Neutrophil (primary cell): ENCODE measurements around the gene GPR42.

Experiments
- H3K27ac ChIP-seq: fragments of 200-600 bp; sonication (generic); 2 replicates; pipeline ENCODE4 v1.5.1; 2016; ENCODE audit warnings: mild to moderate bottlenecking, moderate library complexity
- H3K27me3 ChIP-seq: fragments of 200-600 bp; sonication (generic); 2 replicates; pipeline ENCODE4 v1.6.0; 2016; ENCODE audit warnings: mild to moderate bottlenecking
- H3K36me3 ChIP-seq: fragments of 200-600 bp; sonication (generic); 2 replicates; pipeline ENCODE4 v1.5.1; 2017
- H3K4me1 ChIP-seq, 2 experiments: fragments of 200-600 bp in 1 of 2; sonication (generic) in 1 of 2; 1 replicate in 1 of 2; 2 replicates in 1 of 2; pipeline versions ENCODE4 v1.5.1 to v1.6.1; 2013 to 2016; ENCODE audit warnings: low read depth in 1 of 2, low read length in 1 of 2, mild to moderate bottlenecking in 1 of 2, moderate library complexity in 1 of 2; ENCODE audit not compliant: control insufficient read depth in 1 of 2, insufficient read depth in 1 of 2
- H3K4me3 ChIP-seq, 2 experiments: fragments of 200-600 bp in 1 of 2; sonication (generic) in 1 of 2; 1 replicate in 1 of 2; 2 replicates in 1 of 2; pipeline ENCODE4 v1.5.1; 2013 to 2016; ENCODE audit warnings: low read depth in 1 of 2, low read length in 1 of 2, mild to moderate bottlenecking in 1 of 2, moderate library complexity in 1 of 2
- H3K9me3 ChIP-seq: fragments of 200-600 bp; sonication (generic); 2 replicates; pipeline ENCODE4 v1.5.1; 2016
- TF ChIP-seq, protein P1 (sequence below): fragments of 200-600 bp; sonication (generic); IDR thresholded peaks from 2 replicates; pipeline ENCODE4 v1.5.1; 2016; ENCODE audit warnings: antibody characterized with exemption

The GPR42 gene

DNA sequence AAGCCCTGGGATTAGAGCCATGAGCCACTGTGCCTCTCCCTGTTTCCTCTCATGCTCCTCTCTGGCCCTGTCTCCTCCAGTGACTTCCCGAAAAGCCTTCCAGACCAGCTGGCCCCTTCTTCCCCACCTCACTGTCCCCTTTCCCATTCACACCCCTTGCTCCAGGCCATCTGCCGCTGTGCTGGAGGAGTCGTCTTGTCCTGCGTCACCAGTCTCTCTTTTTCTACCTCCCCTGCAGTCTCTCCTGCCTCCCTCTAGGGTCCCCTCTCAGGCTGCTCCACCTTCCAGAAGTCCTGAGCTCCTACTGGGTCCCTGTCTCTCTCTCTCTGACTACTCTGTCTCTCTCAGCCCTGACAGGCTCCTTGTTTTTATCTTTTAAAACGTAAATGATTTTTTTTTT is 28.4 kb upstream of the GPR42 start:
- Histone ChIP-seq H3K9me3 (no peaks in the 10 kb centered on the region), H3K4me1 (peaks cover 16 to 21% of the 10 kb centered on the region in 2 experiments), H3K4me3 (no peak overlapping the region), H3K27ac (no peak overlapping the region), H3K27me3 (peaks cover 24% of the 10 kb centered on the region), H3K36me3 (no peaks in the 10 kb centered on the region)
- TF ChIP-seq, protein P1, sequence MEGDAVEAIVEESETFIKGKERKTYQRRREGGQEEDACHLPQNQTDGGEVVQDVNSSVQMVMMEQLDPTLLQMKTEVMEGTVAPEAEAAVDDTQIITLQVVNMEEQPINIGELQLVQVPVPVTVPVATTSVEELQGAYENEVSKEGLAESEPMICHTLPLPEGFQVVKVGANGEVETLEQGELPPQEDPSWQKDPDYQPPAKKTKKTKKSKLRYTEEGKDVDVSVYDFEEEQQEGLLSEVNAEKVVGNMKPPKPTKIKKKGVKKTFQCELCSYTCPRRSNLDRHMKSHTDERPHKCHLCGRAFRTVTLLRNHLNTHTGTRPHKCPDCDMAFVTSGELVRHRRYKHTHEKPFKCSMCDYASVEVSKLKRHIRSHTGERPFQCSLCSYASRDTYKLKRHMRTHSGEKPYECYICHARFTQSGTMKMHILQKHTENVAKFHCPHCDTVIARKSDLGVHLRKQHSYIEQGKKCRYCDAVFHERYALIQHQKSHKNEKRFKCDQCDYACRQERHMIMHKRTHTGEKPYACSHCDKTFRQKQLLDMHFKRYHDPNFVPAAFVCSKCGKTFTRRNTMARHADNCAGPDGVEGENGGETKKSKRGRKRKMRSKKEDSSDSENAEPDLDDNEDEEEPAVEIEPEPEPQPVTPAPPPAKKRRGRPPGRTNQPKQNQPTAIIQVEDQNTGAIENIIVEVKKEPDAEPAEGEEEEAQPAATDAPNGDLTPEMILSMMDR, result no peak

DNA sequence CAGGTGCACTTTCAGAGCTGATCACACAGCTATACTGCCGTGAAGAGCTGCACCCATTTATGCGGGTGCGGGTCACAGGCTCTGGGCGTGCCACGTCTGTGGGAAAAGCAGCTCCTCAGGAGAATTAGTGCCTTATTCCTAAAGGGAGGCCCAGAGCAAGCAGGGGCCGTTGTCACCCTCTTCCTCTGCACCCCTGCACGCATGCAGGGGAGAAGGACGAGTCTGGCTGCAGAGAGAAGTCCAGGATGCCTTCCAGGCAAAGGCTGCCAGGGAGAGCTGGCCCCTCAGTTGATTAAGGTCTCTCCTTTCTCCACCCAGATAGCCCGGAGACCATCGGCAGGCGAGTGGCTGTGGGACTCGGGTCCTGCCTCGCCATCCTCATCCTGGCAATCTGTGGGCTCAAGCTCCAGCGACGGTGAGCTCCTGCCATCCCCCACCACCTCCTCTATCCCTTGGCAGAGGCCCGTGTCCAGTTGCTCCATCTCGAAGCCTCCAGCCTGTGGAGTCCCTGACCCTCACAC is 26.3 kb upstream of the GPR42 start:
- Histone ChIP-seq H3K9me3 (no peaks in the 10 kb centered on the region), H3K4me3 (no peak overlapping the region), H3K27ac (no peak overlapping the region), H3K27me3 (peaks cover 24% of the 10 kb centered on the region), H3K36me3 (no peaks in the 10 kb centered on the region), H3K4me1 (peaks cover 27 to 39% of the 10 kb centered on the region in 2 experiments)
- TF ChIP-seq, protein P1, result no peak

DNA sequence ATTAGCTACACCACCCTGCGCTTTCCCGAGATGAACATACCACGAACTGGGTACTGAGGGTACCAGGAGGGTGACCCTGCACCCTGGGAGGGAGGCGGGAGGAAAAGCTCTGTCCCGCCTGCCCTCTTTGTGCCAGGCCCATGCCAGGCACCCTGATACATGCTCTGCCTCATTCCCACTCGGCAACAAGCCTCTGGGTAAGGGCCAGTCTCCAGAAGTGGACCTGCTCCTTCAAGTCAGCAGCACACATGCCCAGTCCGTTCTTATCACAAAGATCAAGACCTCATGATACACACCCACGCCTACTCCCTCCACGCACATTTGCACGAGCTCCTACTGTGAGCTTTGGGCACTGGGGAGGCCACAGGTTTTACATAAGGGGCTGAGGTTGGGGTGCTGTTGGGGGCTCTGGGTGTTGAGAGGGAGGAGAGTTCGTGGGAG is 25.2 kb upstream of the GPR42 start:
- H3K27ac ChIP-seq, result no peak overlapping the region
- TF ChIP-seq, protein P1, result no peak
- no peak overlapping the region for H3K4me3 ChIP-seq
- peaks cover 24% of the 10 kb centered on the region for H3K27me3 ChIP-seq
- H3K9me3 ChIP-seq, result no peaks in the 10 kb centered on the region
- H3K4me1 ChIP-seq, result peaks cover 27 to 39% of the 10 kb centered on the region in 2 experiments
- H3K36me3 ChIP-seq, result no peaks in the 10 kb centered on the region

DNA sequence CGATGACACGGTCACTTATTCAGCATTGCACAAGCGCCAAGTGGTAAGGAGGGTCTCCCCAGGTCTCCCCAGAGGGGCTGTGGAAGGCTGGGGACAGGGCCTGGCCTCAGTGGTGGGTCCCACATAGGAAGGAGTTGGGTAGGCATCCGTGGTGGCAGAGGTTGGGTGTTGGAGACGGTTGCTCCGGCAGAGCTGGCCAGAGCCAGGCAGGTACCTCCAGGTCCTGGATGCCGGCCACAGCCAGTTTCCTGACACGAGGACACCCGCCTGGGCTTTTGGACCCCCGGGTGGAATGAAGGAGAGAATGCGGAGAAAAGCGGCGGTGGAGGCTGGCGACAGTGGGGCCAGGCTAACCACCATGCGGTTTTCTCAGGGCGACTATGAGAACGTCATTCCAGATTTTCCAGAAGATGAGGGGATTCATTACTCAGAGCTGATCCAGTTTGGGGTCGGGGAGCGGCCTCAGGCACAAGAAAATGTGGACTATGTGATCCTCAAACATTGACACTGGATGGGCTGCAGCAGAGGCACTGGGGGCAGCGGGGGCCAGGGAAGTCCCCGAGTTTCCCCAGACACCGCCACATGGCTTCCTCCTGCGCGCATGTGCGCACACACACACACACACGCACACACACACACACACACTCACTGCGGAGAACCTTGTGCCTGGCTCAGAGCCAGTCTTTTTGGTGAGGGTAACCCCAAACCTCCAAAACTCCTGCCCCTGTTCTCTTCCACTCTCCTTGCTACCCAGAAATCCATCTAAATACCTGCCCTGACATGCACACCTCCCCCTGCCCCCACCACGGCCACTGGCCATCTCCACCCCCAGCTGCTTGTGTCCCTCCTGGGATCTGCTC is 24.4 kb upstream of the GPR42 start:
- TF ChIP-seq, protein P1, result no peak
- Histone ChIP-seq H3K4me3 (peak overlapping the region; percentile 52 to 55), H3K27me3 (peaks cover 24% of the 10 kb centered on the region), H3K36me3 (no peaks in the 10 kb centered on the region), H3K9me3 (no peaks in the 10 kb centered on the region), H3K27ac (peak overlapping the region; percentile 85), H3K4me1 (peaks cover 27 to 39% of the 10 kb centered on the region in 2 experiments)

DNA sequence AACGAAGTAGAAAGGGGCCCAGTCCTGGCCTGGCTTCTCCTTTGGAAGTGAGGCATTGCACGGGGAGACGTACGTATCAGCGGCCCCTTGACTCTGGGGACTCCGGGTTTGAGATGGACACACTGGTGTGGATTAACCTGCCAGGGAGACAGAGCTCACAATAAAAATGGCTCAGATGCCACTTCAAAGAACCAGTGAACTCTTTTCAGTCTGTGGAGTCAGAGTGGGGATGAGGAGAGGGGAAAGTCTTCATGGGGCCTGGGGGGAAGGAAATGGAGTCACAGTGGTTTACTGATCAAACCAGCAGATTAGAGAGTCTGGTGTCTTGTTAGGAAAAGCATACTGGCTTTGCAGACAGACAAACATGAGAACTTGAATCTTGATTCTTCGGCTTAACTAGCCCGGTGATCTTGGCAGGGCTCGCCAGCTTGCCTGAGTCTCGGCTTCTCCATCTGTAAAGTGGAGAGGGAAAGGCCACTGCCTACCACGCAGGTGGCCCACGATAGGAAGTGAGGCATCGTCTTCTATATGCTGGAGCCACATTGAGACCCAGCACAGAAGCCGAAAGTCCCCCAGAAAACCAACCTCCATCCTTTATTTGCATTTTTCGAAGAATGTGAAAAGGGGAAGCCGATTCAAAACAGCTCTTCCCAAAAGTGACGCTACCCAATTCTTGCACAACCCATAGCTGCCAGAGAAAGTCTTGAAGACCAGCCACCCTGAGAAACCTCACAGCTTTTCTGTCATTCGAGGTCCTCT is 23.5 kb upstream of the GPR42 start, which contains the start of gene FFAR1:
Gene FFAR1 (plus strand): TSS at position 732 of the 759 bp plus-strand sequence. CDS start 3,650 bp downstream, outside the sequence.
- peaks cover 24% of the 10 kb centered on the region for H3K27me3 ChIP-seq
- H3K36me3 ChIP-seq, result no peaks in the 10 kb centered on the region
- H3K27ac ChIP-seq, result peak within 1 kb of the TSS; percentile 85
- H3K4me1 ChIP-seq, result peaks cover 27 to 37% of the 10 kb centered on the region in 2 experiments
- TF ChIP-seq, protein P1, result no peak
- H3K9me3 ChIP-seq, result no peaks in the 10 kb centered on the region
- H3K4me3 ChIP-seq, result peak within 1 kb of the TSS; percentile 52 to 55
